T-helper 17 cell (primary cell): ENCODE results near the gene OR5A1. TPM values are rescaled to one million over a fixed set of nuclear protein-coding genes. Genes with fewer than 3 reads are reported as not detected.
"Not testable (repeated sequence)": the region's sequence is repeated elsewhere in the genome, so short reads cannot be mapped to it uniquely, and the experiment has no call there.

Experiments
- ATAC-seq: fragments of 150-1000 bp; cut with Tn5 transposase; 2 replicates; pipeline ENCODE4 v1.10.0; 2021; ENCODE audit warnings: mild to moderate bottlenecking, moderate library complexity
- DNase-seq, 3 donors: peaks; one replicate each; pipeline versions ENCODE4 v3.0.0 to v3.0.0-alpha.2; 2020 to 2021
- H3K9me3 ChIP-seq: one replicate; pipeline ENCODE4 v1.7.0; 2013; ENCODE audit warnings: low read length, mild to moderate bottlenecking; ENCODE audit not compliant: control insufficient read depth, poor library complexity, severe bottlenecking
- H3K27ac Mint-ChIP-seq: one replicate; pipeline ENCODE4 v1.8.0; 2022; ENCODE audit warnings: mild to moderate bottlenecking, moderate library complexity, mixed read lengths
- H3K27me3 Mint-ChIP-seq: one replicate; pipeline ENCODE4 v1.8.0; 2022; ENCODE audit warnings: mixed read lengths
- H3K36me3 Mint-ChIP-seq: one replicate; pipeline ENCODE4 v1.8.0; 2022; ENCODE audit warnings: low read depth, mixed read lengths
- H3K4me1 Mint-ChIP-seq: one replicate; pipeline ENCODE4 v1.8.0; 2022; ENCODE audit warnings: mild to moderate bottlenecking, mixed read lengths
- H3K4me3 Mint-ChIP-seq: one replicate; pipeline ENCODE4 v1.8.0; 2022; ENCODE audit warnings: mild to moderate bottlenecking, moderate library complexity, mixed read lengths
- total RNA-seq, 4 donors: library from RNA in 2 of 4; stranded (reverse) in 2 of 4; gene quantifications; one replicate each; pipeline ENCODE4 v1.2.3 and lab custom pipeline; 2022 to 2026

OR5A1 gene
- total RNA-seq, 2 donors from 2014 or later: not detected

GRCh38 chr11:59429924-59430516, 6.2 kb upstream of the OR5A1 start:
- H3K4me1 Mint-ChIP-seq: peaks cover 3% of the 10 kb centered on the region
- no peak overlapping the region for H3K27ac Mint-ChIP-seq
- peaks cover 2% of the 10 kb centered on the region for H3K36me3 Mint-ChIP-seq
- H3K27me3 Mint-ChIP-seq: peaks cover 34% of the 10 kb centered on the region
- DNase-seq: peak in 1 of 3 donors; percentile 25
- H3K9me3 ChIP-seq: no peaks in the 10 kb centered on the region
- peak; percentile 77 for ATAC-seq
- no peak overlapping the region for H3K4me3 Mint-ChIP-seq

GRCh38 chr11:59437770-59438169, 1.5 kb downstream of the OR5A1 start:
- no peaks in the 10 kb centered on the region for H3K4me1 Mint-ChIP-seq
- ATAC-seq (no peak), DNase-seq (no peak)
- no peaks in the 10 kb centered on the region for H3K9me3 ChIP-seq
- peaks cover 29% of the 10 kb centered on the region for H3K27me3 Mint-ChIP-seq
- H3K27ac Mint-ChIP-seq: no peak overlapping the region
- H3K36me3 Mint-ChIP-seq: peaks cover 2% of the 10 kb centered on the region
- H3K4me3 Mint-ChIP-seq: no peak overlapping the region

GRCh38 chr11:59445624-59446023, 9.4 kb downstream of the OR5A1 start:
- not testable (repeated sequence) for H3K36me3 Mint-ChIP-seq, H3K4me1 Mint-ChIP-seq, DNase-seq, H3K9me3 ChIP-seq, ATAC-seq, H3K4me3 Mint-ChIP-seq, H3K27ac Mint-ChIP-seq
- H3K27me3 Mint-ChIP-seq: peaks cover 21% of the 10 kb centered on the region

GRCh38 chr11:59448484-59448883, 12.2 kb downstream of the OR5A1 start:
- no peak overlapping the region for H3K27ac Mint-ChIP-seq
- H3K9me3 ChIP-seq: no peaks in the 10 kb centered on the region
- DNase-seq (no peak), ATAC-seq (no peak)
- no peaks in the 10 kb centered on the region for H3K4me1 Mint-ChIP-seq
- H3K36me3 Mint-ChIP-seq: no peaks in the 10 kb centered on the region
- H3K27me3 Mint-ChIP-seq: peaks cover 10% of the 10 kb centered on the region
- no peak overlapping the region for H3K4me3 Mint-ChIP-seq

GRCh38 chr11:59456661-59457060, 20.4 kb downstream of the OR5A1 start, which contains the start of gene OR4D6:
TSS of gene OR4D6 (plus strand) at chr11:59456961. CDS start at chr11:59456961, 0 bp downstream.
- Mint-ChIP-seq H3K27ac (no peak within 1 kb of the TSS), H3K27me3 (peaks cover 55% of the 10 kb centered on the region), H3K4me3 (no peak within 1 kb of the TSS), H3K36me3 (peaks cover 2% of the 10 kb centered on the region), H3K4me1 (no peaks in the 10 kb centered on the region)
- DNase-seq: no peak
- no peak for ATAC-seq
- H3K9me3 ChIP-seq: no peaks in the 10 kb centered on the region

GRCh38 chr11:59459916-59460315, 23.6 kb downstream of the OR5A1 start:
- H3K9me3 ChIP-seq: no peaks in the 10 kb centered on the region
- DNase-seq (no peak), ATAC-seq (no peak)
- Mint-ChIP-seq H3K27ac (no peak overlapping the region), H3K4me1 (no peaks in the 10 kb centered on the region), H3K4me3 (no peak overlapping the region), H3K27me3 (peaks cover 72% of the 10 kb centered on the region), H3K36me3 (peaks cover 3% of the 10 kb centered on the region)

GRCh38 chr11:59463190-59463641, 26.9 kb downstream of the OR5A1 start:
- DNase-seq (no peak), ATAC-seq (no peak)
- no peak overlapping the region for H3K4me3 Mint-ChIP-seq
- H3K27me3 Mint-ChIP-seq: peaks cover 70% of the 10 kb centered on the region
- no peaks in the 10 kb centered on the region for H3K9me3 ChIP-seq
- no peaks in the 10 kb centered on the region for H3K4me1 Mint-ChIP-seq
- H3K27ac Mint-ChIP-seq: no peak overlapping the region
- H3K36me3 Mint-ChIP-seq: peaks cover 3% of the 10 kb centered on the region

- no peak within 1 kb of the TSS for H3K27ac Mint-ChIP-seq
- H3K36me3 Mint-ChIP-seq: peaks cover 4% of the 10 kb centered on the region
- no peaks in the 10 kb centered on the region for H3K4me1 Mint-ChIP-seq
- no peak within 1 kb of the TSS for H3K4me3 Mint-ChIP-seq
- H3K9me3 ChIP-seq: no peaks in the 10 kb centered on the region
- H3K27me3 Mint-ChIP-seq: peaks cover 55% of the 10 kb centered on the region
- no peak for ATAC-seq
- no peak for DNase-seq
Observed at GRCh38 chr11:59473015-59473414, 36.7 kb downstream of the OR5A1 start, which contains the start of gene OR4D10. TSS of gene OR4D10 (plus strand) at chr11:59473315. CDS start at chr11:59477430, 4,115 bp downstream.

- Mint-ChIP-seq H3K4me1 (no peaks in the 10 kb centered on the region), H3K36me3 (peaks cover 8% of the 10 kb centered on the region), H3K4me3 (no peak overlapping the region), H3K27ac (no peak overlapping the region), H3K27me3 (peaks cover 49% of the 10 kb centered on the region)
- ATAC-seq (no peak), DNase-seq (no peak)
- H3K9me3 ChIP-seq: no peaks in the 10 kb centered on the region
Observed at GRCh38 chr11:59475176-59475575, 38.9 kb downstream of the OR5A1 start.

- no peak overlapping the region for H3K4me3 Mint-ChIP-seq
- no peaks in the 10 kb centered on the region for H3K4me1 Mint-ChIP-seq
- ATAC-seq (no peak), DNase-seq (no peak)
- H3K9me3 ChIP-seq: no peaks in the 10 kb centered on the region
- H3K27me3 Mint-ChIP-seq: peaks cover 29% of the 10 kb centered on the region
- peaks cover 8% of the 10 kb centered on the region for H3K36me3 Mint-ChIP-seq
- H3K27ac Mint-ChIP-seq: no peak overlapping the region
Observed at GRCh38 chr11:59479906-59480305, 43.6 kb downstream of the OR5A1 start.

GRCh38 chr11:59480359-59480758, 44.1 kb downstream of the OR5A1 start:
- no peak for ATAC-seq
- Mint-ChIP-seq H3K4me1 (no peaks in the 10 kb centered on the region), H3K27me3 (peaks cover 29% of the 10 kb centered on the region), H3K27ac (no peak overlapping the region), H3K36me3 (peaks cover 5% of the 10 kb centered on the region), H3K4me3 (no peak overlapping the region)
- H3K9me3 ChIP-seq: no peaks in the 10 kb centered on the region
- no peak for DNase-seq

Other genes starting within 250 kb of the OR5A1 start
- gene MPEG1, start 223.5 kb upstream of the OR5A1 start, total RNA-seq: 10 to 100 TPM in 1 of 2 donors, 1 to 10 TPM in 1; 5.4 to 12.0 TPM
- gene OR5AN1, start 77.6 kb upstream of the OR5A1 start, total RNA-seq: not detected
- gene OR5A2, start 10.1 kb upstream of the OR5A1 start, total RNA-seq: not detected
- not detected for gene OR4D6, start 20.5 kb downstream of the OR5A1 start, total RNA-seq
- not detected for gene OR4D10, start 36.8 kb downstream of the OR5A1 start, total RNA-seq
- not detected for gene OR4D11, start 67.1 kb downstream of the OR5A1 start, total RNA-seq
- gene OR4D9, start 75.1 kb downstream of the OR5A1 start, total RNA-seq: not detected
- 10 to 100 TPM; 53.0 to 63.1 TPM for gene OSBP, start 179.3 kb downstream of the OR5A1 start, total RNA-seq
- gene PATL1, start 232.6 kb downstream of the OR5A1 start, total RNA-seq: 10 to 100 TPM; 49.0 to 62.6 TPM